ENCODE data around the gene EIF2S3B. TPM values are rescaled to one million over a fixed set of nuclear protein-coding genes. Genes with fewer than 3 reads are reported as not detected.

EIF2S3B gene
- total and polyA plus RNA-seq, 2 of the 4 experiments (the other 2 are of a cell fraction) = 0.39 to 6.8 TPM

GRCh38 chr12:10498042-10498441 is 7.6 kb upstream of the EIF2S3B start:
- no peak overlapping the region for H3K4ac ChIP-seq (ENCODE audit: low read depth, low read length)
- H2AK5ac ChIP-seq (ENCODE audit: low read depth, low read length) = no peak overlapping the region
- DNase-seq (no peak), ATAC-seq (ENCODE audit: low read depth) (no peak)
- H2BK5ac ChIP-seq (ENCODE audit: low read depth, low read length, poor library complexity, severe bottlenecking) = no peak overlapping the region
- H3K79me1 ChIP-seq (ENCODE audit: low read depth in 1 of 2, low read length in 2 of 2) = no peaks in the 10 kb centered on the region
- H4K20me1 ChIP-seq (ENCODE audit: insufficient read depth, low read length) = no peaks in the 10 kb centered on the region
- no peak overlapping the region for H3K23ac ChIP-seq (ENCODE audit: low read depth, low read length)
- no peak overlapping the region for H3K9ac ChIP-seq (ENCODE audit: low read depth, low read length)
- no peak overlapping the region for H4K5ac ChIP-seq (ENCODE audit: low read depth, low read length)
- CTCF ChIA-PET = interaction anchor here (0.5 kb wide), 1 partner anchor 1259 kb away, joined by 3 read pairs; no protein-coding TSS in a partner anchor
- BruUV-seq (replicated peaks) = no TSS peak
- no peak overlapping the region for H2BK20ac ChIP-seq (ENCODE audit: low read depth, low read length)
- no peak overlapping the region for H3K56ac ChIP-seq (ENCODE audit: extremely low read depth, insufficient read depth, low read length)
- dilution Hi-C loops (cut with HindIII; ENCODE audit: low sequenced_read_pairs, unreplicated experiment) = no loop called here
- H3K9me3 ChIP-seq (ENCODE audit: control insufficient read depth, insufficient read depth, low read length) = no peaks in the 10 kb centered on the region
- in situ Hi-C loops (cut with MboI; ENCODE audit: low sequenced_read_pairs) = no loop called here
- H3K18ac ChIP-seq (ENCODE audit: low read depth, low read length) = no peak overlapping the region
- no peak overlapping the region for H4K8ac ChIP-seq (ENCODE audit: low read depth in 2 of 2, low read length in 2 of 2)
- H2AK9ac ChIP-seq (replicated peaks; ENCODE audit: low read depth, low read length, poor library complexity) = no peak overlapping the region
- no peaks in the 10 kb centered on the region for H3K9me1 ChIP-seq (ENCODE audit: insufficient read depth, low read length)
- no peak overlapping the region for H2BK15ac ChIP-seq (ENCODE audit: low read depth, low read length)
- POLR2A ChIA-PET (ENCODE audit: unreplicated experiment) = interaction anchor here (0.6 kb wide), 1 partner anchor 1306 kb away, joined by 4 read pairs; no protein-coding TSS in a partner anchor
- H3K14ac ChIP-seq (replicated peaks; ENCODE audit: low read depth, low read length) = no peak overlapping the region
- H3K27ac ChIP-seq (ENCODE audit: insufficient read depth, low read length) = no peak overlapping the region
- peaks cover 6% of the 10 kb centered on the region for H3K27me3 ChIP-seq (ENCODE audit: control insufficient read depth, insufficient read depth, low read length)
- H2AFZ ChIP-seq (replicated peaks; ENCODE audit: low read length, poor library complexity) = no peak overlapping the region
- H2BK120ac ChIP-seq (ENCODE audit: low read depth, low read length) = no peak overlapping the region
- no peak overlapping the region for H4K91ac ChIP-seq (ENCODE audit: insufficient read depth, low read depth, low read length)
- no peak overlapping the region for H3K4me3 ChIP-seq (ENCODE audit: insufficient read depth, low read depth, low read length)
- no CpG with 5 or more reads among the region's 1 CpG for WGBS, 2 experiments (ENCODE audit: extremely low coverage in 2 of 2, insufficient read length in 1 of 2)
- H3K4me2 ChIP-seq (ENCODE audit: low read depth, low read length) = no peak overlapping the region
- intact Hi-C loops (cut with micrococcal nuclease) = no loop called here
- H3K4me1 ChIP-seq (ENCODE audit: control insufficient read depth, insufficient read depth, low read length) = no peaks in the 10 kb centered on the region
- no peaks in the 10 kb centered on the region for H3K36me3 ChIP-seq (ENCODE audit: control insufficient read depth, insufficient read depth, low read length)
- TF ChIP-seq MAZ (IDR thresholded peaks at IDR 0.05; ENCODE audit: borderline replicate concordance, low read depth, low read length) = no peak
- no peak for TF ChIP-seq ELK1 (IDR thresholded peaks at IDR 0.05; ENCODE audit: borderline replicate concordance, low read depth, low read length)
- no peak for TF ChIP-seq BHLHE40 (IDR thresholded peaks at IDR 0.05; ENCODE audit: low read depth, low read length)
- TF ChIP-seq SMC3 (IDR thresholded peaks at IDR 0.05; ENCODE audit: low read depth, low read length) = no peak
- TF ChIP-seq USF2 (IDR thresholded peaks at IDR 0.05; ENCODE audit: low read depth, low read length) = no peak
